DND-41 (cell line): ENCODE measurements around the gene GLYATL2.

Experiments used
- EZH2 ChIP-seq: IDR thresholded peaks from 3 replicates; pipeline ENCODE4 v1.6.1; 2012; ENCODE audit warnings: borderline replicate concordance, low read depth, mild to moderate bottlenecking, moderate library complexity, low read length, inconsistent platforms; ENCODE audit not compliant: severe bottlenecking
- TF ChIP-seq, protein P1 (sequence below): IDR thresholded peaks from 2 replicates; pipeline ENCODE4 v1.5.1; 2012; ENCODE audit warnings: borderline replicate concordance, low read length, moderate library complexity, mild to moderate bottlenecking; ENCODE audit not compliant: poor library complexity, severe bottlenecking; ENCODE audit errors: extremely low read depth

DNA sequence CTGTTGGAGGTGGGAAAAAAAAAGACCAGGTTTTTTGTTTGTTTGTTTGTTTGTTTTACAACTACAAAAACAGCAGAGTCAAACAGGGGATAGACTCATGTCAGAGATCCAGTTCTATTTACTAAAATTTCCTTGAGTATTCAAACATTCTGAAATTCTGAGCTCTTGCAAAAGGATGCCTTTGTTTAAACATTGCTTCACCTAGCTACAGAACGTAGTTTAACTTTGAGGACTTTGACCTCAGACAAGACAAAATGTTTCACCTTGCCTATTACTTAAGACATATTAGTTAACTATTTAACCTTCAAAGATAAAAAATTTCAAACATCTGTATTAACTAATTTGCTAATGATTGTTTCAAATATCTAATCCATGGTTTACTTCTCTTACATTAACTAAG lies 36.1 kb upstream of the GLYATL2 start:
- TF ChIP-seq, protein P1, sequence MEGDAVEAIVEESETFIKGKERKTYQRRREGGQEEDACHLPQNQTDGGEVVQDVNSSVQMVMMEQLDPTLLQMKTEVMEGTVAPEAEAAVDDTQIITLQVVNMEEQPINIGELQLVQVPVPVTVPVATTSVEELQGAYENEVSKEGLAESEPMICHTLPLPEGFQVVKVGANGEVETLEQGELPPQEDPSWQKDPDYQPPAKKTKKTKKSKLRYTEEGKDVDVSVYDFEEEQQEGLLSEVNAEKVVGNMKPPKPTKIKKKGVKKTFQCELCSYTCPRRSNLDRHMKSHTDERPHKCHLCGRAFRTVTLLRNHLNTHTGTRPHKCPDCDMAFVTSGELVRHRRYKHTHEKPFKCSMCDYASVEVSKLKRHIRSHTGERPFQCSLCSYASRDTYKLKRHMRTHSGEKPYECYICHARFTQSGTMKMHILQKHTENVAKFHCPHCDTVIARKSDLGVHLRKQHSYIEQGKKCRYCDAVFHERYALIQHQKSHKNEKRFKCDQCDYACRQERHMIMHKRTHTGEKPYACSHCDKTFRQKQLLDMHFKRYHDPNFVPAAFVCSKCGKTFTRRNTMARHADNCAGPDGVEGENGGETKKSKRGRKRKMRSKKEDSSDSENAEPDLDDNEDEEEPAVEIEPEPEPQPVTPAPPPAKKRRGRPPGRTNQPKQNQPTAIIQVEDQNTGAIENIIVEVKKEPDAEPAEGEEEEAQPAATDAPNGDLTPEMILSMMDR, result no peak
- TF ChIP-seq EZH2, result no peak
